OCI-LY3 (cell line): Measurements from ENCODE around the gene HTR3B.
"Not testable (repeated sequence)": the region's sequence is repeated elsewhere in the genome, so short reads cannot be mapped to it uniquely, and the experiment has no call there.

Experiments
- H2AFZ ChIP-seq: fragments of 200-600, 300-600 bp; shearing (Covaris generic); 2 replicates; pipeline ENCODE4 v1.6.0; 2014; ENCODE audit warnings: antibody characterized with exemption, low read depth, low read length
- H3K27ac ChIP-seq: fragments of 200-600, 300-600 bp; sonication (generic); 2 replicates; pipeline ENCODE4 v1.5.1; 2014; ENCODE audit warnings: mild to moderate bottlenecking, low read length, moderate library complexity, mixed read lengths
- H3K27me3 ChIP-seq: fragments of 200-600, 300-600 bp; sonication (generic); 2 replicates; pipeline ENCODE4 v1.6.1; 2014; ENCODE audit warnings: low read depth, low read length, mixed read lengths
- H3K36me3 ChIP-seq: fragments of 200-600, 300-600 bp; sonication (generic); replicated peaks from 2 replicates; pipeline ENCODE3; 2014; ENCODE audit warnings: low read depth, low read length, mixed read lengths
- H3K4me1 ChIP-seq: fragments of 300-600, 200-600 bp; sonication (generic); 2 replicates; pipeline ENCODE4 v1.6.1; 2014; ENCODE audit warnings: low read length, mixed read lengths
- H3K4me2 ChIP-seq: fragments of 200-600, 300-600 bp; sonication (generic); 2 replicates; pipeline ENCODE4 v1.6.1; 2014; ENCODE audit warnings: low read length, mixed read lengths
- H3K4me3 ChIP-seq: fragments of 300-600, 200-600 bp; sonication (generic); 2 replicates; pipeline ENCODE4 v1.5.1; 2014; ENCODE audit warnings: antibody characterized with exemption, mild to moderate bottlenecking, low read length, moderate library complexity
- H3K79me2 ChIP-seq: fragments of 300-600, 200-600 bp; shearing (Covaris generic); 2 replicates; pipeline ENCODE4 v1.6.1; 2014; ENCODE audit warnings: mild to moderate bottlenecking, low read length, mixed read lengths
- H3K9ac ChIP-seq: fragments of 300-600, 200-600 bp; shearing (Covaris generic); 2 replicates; pipeline ENCODE4 v1.6.0; 2014; ENCODE audit warnings: mild to moderate bottlenecking, low read length, moderate library complexity
- H3K9me3 ChIP-seq: fragments of 200-600, 300-600 bp; shearing (Covaris generic); 2 replicates; pipeline ENCODE4 v1.6.1; 2014; ENCODE audit warnings: low read length, mixed read lengths; ENCODE audit not compliant: insufficient read depth
- H4K20me1 ChIP-seq: fragments of 200-600, 300-600 bp; sonication (generic); 2 replicates; pipeline ENCODE4 v1.6.1; 2016; ENCODE audit warnings: low read length, mixed read lengths; ENCODE audit not compliant: insufficient read depth
- CTCF ChIP-seq: fragments of 200-600, 300-600 bp; sonication (generic); IDR thresholded peaks from 2 replicates; pipeline ENCODE4 v1.5.1; 2014; ENCODE audit warnings: antibody characterized with exemption, low read length, low read depth
- EZH2phosphoT487 ChIP-seq: fragments of 200-600 bp; shearing (Covaris generic); IDR thresholded peaks from 2 replicates; pipeline ENCODE4 v1.6.1; 2018; ENCODE audit warnings: antibody characterized with exemption, mixed run types, low read depth

Gene HTR3B

GRCh38 chr11:113923572-113923971, 19.0 kb downstream of the HTR3B start:
- Histone ChIP-seq H3K9ac (no peak overlapping the region), H3K4me2 (no peak overlapping the region), H3K4me1 (peaks cover 16% of the 10 kb centered on the region), H3K27ac (no peak overlapping the region), H3K79me2 (no peaks in the 10 kb centered on the region), H2AFZ (no peak overlapping the region), H4K20me1 (no peaks in the 10 kb centered on the region), H3K9me3 (no peaks in the 10 kb centered on the region), H3K4me3 (no peak overlapping the region), H3K36me3 (no peaks in the 10 kb centered on the region), H3K27me3 (no peaks in the 10 kb centered on the region)
- no peak for TF ChIP-seq CTCF
- no peak for TF ChIP-seq EZH2phosphoT487

DNA sequence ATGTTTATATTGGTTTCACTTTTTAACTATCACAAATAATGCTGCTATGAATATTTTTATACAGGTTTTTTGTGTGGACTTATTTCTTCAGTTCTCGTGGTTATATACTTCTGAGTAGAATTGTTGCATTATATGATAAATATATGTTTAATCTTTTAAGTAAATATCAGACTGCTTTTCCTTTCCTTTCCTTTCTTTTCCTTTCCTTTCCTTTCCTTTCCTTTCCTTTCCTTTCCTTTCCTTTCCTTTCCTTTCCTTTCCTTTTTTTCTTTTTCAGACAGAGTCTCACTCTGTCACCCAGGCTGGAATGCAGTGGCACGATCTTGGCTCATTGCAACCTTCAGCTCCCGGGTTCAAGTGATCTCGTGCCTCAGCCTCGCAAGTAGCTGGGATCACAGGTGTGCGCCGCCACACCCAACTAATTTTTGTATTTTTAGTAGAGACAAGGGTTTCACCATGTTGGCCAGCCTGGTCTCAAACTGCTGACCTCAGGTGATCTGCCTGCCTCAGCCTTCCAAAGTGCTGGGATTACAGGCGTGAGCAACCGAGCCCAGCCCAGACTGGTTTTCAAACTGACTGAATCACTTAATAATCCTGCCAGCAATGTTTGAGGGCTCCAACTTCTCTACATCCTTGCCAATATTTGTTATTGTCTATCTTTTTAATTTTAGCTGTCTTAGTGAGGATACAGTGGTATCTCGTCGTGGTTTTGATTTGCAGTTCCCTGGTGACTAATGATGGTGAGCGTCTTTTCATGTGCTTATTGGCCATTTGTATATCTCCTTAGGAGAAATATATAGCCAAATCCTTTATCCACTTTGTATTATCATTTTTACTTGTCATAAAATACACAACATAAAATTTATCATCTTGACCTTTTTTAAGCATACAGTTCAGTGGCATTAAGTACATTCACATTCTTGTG, 21.9 kb downstream of the HTR3B start:
- H3K27me3 ChIP-seq: no peaks in the 10 kb centered on the region
- H2AFZ ChIP-seq: peak overlapping the region; percentile 26
- H3K27ac ChIP-seq: no peak overlapping the region
- peak overlapping the region; percentile 45 for H3K4me3 ChIP-seq
- no peaks in the 10 kb centered on the region for H3K79me2 ChIP-seq
- no peaks in the 10 kb centered on the region for H3K9me3 ChIP-seq
- no peaks in the 10 kb centered on the region for H3K36me3 ChIP-seq
- peak overlapping the region; percentile 54 for H3K4me2 ChIP-seq
- peaks cover 16% of the 10 kb centered on the region for H3K4me1 ChIP-seq
- no peaks in the 10 kb centered on the region for H4K20me1 ChIP-seq
- no peak for TF ChIP-seq EZH2phosphoT487
- TF ChIP-seq CTCF: no peak
- H3K9ac ChIP-seq: no peak overlapping the region

DNA sequence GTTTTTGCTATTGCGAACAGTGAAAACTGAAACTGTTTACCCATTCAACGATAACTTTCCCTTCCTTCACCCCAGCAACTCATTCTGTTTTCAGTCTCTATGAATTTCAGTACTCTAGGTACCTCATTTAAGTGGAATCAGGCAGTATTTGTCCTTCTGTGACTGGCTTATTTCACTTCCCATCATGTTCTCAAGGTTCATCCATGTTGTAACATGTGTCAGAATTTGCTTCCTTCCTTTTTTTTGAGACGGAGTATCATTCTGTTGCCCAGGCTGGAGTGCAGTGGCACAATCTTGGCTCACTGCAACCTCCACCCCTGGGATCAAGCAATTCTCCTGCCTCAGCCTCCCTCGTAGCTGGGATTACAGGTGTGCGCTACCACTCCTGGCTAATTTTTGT, 23.7 kb downstream of the HTR3B start:
- Histone ChIP-seq H3K4me1 (peaks cover 16% of the 10 kb centered on the region), H3K4me3 (no peak overlapping the region), H2AFZ (no peak overlapping the region), H3K36me3 (no peaks in the 10 kb centered on the region), H3K9ac (no peak overlapping the region), H3K4me2 (no peak overlapping the region), H4K20me1 (no peaks in the 10 kb centered on the region), H3K9me3 (no peaks in the 10 kb centered on the region), H3K27me3 (no peaks in the 10 kb centered on the region), H3K27ac (no peak overlapping the region), H3K79me2 (no peaks in the 10 kb centered on the region)
- no peak for TF ChIP-seq CTCF
- no peak for TF ChIP-seq EZH2phosphoT487

- no peaks in the 10 kb centered on the region for H3K27me3 ChIP-seq
- H3K9me3 ChIP-seq: no peaks in the 10 kb centered on the region
- TF ChIP-seq EZH2phosphoT487: no peak
- no peak for TF ChIP-seq CTCF
- H3K9ac ChIP-seq: no peak overlapping the region
- no peak overlapping the region for H3K27ac ChIP-seq
- no peak overlapping the region for H3K4me3 ChIP-seq
- no peak overlapping the region for H2AFZ ChIP-seq
- H4K20me1 ChIP-seq: no peaks in the 10 kb centered on the region
- no peak overlapping the region for H3K4me2 ChIP-seq
- no peaks in the 10 kb centered on the region for H3K79me2 ChIP-seq
- H3K36me3 ChIP-seq: no peaks in the 10 kb centered on the region
- H3K4me1 ChIP-seq: no peaks in the 10 kb centered on the region; the same call in 1 of the 2 replicates
These were observed 28.2 kb downstream of the HTR3B start for GRCh38 chr11:113932788-113933187.

GRCh38 chr11:113934193-113934592, 29.6 kb downstream of the HTR3B start:
- not testable (repeated sequence) for H3K9me3 ChIP-seq, H3K4me1 ChIP-seq, H3K36me3 ChIP-seq, H4K20me1 ChIP-seq, H3K27me3 ChIP-seq, H3K4me3 ChIP-seq, H3K9ac ChIP-seq, H3K4me2 ChIP-seq, H3K79me2 ChIP-seq, H2AFZ ChIP-seq, H3K27ac ChIP-seq
